Measurements from ENCODE around the gene YTHDF2.
"Not testable (repeated sequence)": the region's sequence is repeated elsewhere in the genome, so short reads cannot be mapped to it uniquely, and the experiment has no call there.

YTHDF2 gene

DNA sequence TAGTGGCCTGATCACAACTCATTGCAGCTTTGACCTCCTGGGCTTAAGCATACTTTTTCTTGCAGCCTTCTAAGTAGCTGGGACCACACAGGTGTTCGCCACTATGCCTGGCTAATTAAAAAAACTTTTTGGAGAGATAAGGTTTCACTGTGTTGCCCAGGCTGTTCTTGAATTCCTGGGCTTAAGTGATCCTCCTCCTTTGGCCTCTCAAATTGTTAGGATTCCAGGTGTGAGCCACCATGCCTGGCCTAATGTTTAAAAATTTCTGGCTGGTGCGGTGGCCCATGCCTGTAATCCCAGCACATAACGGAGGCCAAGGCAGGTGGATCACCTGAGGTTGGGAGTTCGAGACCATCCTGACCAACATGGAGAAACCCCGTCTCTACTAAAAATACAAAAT is 24.4 kb downstream of the YTHDF2 start:
- no peak for DNase-seq

DNA sequence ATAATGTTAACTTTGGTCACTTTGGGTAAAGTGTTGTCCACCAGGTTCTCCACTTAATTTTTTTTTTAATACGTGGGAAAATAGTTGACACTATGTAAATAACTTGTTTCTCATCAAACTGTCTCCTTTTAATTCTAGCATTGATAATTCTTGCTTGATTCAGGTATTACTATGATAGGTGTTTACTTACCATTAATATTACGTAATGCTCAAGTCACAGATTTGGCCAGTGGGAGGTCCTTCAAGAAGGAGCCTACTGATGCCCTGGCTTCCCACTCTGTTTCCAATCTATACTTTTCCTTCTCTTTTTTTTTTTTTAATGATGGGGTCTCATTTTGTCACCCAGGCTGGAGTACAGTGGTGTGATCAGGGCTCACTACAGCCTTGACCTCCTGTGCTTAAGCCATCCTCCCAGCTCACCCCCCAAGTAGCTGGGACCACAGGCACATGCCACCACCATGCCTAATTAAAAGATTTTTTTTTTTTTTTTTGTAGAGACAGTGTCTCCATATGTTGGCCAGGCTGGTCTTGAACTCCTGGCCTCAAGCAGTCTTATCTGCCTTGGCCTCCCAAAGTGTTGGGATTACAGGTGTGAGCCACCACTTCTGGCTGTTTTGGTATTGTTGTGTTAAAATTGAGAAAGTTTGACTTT is 29.9 kb downstream of the YTHDF2 start:
- DNase-seq, result no peak

DNA sequence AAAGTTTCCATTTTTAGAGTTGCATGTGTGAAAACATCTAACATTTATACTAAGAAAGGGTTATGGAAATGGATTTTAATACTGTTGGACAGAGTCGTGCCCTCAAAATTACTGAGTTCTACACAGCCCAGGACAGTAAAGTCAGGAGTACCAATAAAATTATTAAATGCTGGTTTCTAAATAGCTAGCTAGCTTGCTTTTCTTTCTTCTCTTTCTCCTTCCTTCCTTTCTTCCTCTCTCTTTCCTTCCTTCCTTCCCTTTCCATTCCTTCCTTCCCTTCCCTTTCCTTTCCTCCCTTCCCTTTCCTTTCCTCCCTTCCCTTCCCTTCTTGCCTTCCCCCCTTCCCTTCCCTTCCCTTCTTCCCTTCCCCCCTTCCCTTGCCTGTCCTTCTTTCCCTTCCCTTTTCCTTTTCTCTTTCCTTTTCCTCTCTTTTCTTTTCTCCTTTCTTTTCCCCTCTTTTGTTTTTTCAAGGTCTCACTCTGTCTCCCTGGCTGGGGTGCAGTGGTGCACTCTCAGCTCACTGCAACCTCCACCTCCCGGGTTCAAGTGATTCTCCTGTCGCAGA is 33.9 kb downstream of the YTHDF2 start:
- DNase-seq, result no peak

DNA sequence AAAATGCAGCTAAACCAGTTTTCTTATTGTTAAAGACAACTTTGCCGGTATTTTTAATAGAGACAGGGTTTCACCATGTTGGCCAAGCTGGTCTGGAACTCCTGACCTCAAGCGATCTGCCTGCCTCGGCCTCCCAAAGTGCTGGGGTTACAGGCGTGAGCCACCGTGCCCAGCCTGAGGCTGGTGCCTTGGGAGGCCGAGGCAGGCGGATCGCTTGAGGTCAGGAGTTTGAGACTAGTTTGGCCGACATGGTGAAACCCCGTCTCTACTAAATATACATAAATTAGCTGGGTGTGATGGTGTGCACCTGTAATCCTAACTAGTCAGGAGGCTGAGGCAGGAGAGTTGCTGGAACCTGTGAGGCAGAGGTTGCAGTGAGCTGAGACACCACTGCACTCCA is 35.2 kb downstream of the YTHDF2 start:
- DNase-seq, result not testable (repeated sequence)

DNA sequence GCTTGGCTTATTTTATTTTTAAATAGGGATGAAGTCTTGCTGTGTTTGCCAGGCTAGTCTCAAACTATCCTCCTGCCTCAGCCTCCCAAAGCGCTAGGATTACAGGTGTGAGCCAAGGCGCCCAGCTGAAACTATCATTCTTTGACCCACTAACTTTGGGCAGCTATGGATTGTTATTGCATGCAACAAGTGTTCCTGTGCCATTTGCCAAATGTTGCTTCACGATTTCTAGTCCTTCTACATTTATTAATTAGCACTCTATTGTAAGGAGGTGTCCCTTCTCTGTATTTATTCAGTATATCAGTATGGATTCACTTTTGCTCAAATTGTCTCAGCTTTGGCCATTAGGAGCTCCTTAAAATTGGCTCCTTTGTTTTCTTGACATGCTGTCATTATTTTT is 36.4 kb downstream of the YTHDF2 start:
- DNase-seq, result no peak

DNA sequence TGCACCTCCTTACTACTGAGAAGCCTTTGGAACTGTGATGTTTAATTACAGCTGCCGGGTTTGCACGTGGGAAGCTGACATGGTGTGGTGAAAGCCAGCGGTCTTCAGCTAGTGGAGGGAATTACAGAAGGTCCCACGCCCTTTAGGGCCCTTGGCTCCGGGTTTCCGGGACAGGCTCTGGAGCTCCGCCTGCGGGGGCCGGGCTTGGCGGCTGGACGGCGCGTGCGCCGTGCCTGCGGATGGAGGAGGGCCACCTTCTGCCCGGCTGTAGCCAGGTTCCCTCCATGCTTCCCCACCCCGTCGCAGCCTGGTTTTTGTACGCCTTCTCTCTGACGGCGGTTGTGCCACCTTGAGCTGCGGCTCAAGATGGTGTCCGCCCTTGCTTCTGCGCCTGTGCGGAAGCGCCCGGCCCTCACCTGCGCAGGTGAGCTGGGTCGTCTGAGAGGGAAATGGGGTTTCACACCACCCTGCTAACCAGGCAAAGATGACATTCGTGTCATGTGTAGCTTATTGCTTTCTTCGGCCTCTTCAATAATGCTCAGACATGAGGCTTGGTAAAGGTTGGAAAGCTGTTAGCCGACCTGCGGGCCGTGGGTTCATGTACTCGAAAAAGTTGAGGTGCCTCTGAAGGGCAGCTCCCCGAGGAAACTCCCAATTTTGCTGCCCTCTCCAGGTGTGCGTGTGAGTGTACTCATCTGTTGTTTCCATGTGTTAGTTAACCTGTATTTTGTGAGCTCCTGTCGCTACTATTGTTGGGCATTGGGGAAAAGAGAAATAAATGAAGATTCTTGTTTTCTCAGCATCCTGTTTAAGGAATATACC is 38.6 kb downstream of the YTHDF2 start:
- peak; percentile 85 for DNase-seq

DNA sequence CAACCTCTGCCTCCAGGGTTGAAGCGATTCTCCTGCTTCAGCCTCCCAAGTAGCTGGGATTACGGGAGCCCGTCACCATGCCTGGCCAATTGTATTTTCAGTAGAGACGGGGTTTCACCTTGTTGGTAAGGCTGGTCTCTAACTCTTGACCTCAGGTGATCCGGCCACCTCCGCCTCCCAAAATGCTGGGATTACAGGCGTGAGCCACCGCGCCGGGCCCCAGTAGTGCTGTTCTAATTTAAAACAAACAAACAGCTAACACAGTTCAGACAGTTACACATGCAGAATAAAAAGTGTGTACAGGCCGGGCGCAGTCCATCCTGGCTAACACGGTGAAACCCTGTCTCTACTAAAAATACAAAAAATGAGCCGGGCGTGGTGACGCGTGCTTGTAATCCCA is 39.6 kb downstream of the YTHDF2 start:
- DNase-seq, result no peak

DNA sequence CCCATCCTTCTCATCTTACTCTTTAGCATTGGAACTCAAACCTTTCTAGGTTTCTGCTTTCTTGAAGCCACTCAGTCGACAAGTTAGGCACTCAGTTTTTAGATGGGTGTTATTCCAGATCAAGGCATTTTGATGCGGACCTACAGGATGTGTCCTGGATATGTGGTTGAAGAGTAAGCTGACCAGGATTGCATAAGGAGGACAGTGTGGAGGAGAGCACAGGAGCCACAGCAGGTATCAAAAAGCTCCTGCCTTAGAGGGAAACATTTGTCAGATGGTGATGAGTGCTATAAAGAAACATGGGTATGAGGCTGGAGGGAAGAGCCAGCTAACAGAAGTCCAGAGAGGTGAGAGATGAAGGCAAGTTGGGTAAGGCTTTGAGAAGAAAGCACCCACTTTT is 41.3 kb downstream of the YTHDF2 start:
- DNase-seq, result no peak

DNA sequence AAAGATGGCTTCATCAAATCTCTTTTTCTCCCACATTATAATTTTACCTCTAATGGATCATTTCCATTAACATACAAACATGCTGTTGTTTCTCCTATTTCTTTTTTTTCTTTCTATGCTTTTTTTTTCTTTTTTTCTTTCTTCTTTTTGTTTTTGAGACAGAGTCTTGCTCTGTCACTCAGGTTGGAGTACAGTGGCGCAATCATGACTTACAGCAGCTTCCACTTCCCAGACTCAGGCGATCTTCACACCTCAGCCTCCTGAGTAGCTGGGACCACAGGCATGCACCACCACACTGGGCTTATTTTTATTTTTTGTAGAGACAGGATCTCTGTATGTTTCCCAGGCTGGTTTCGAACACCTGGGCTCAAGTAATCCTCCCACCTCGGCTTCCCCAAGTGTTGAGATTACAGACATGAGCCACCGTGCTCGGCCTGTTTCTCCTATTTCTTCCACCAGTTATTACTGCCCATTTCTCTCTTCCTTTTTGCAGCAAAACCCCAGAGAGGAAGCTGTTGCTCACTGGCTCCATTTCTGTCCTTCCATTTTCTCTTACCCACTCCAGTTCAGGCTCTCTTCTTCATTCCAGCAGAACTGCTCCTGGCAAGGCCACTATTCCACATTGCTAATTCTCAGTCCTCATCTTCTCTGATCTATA is 43.1 kb downstream of the YTHDF2 start:
- DNase-seq, result no peak

DNA sequence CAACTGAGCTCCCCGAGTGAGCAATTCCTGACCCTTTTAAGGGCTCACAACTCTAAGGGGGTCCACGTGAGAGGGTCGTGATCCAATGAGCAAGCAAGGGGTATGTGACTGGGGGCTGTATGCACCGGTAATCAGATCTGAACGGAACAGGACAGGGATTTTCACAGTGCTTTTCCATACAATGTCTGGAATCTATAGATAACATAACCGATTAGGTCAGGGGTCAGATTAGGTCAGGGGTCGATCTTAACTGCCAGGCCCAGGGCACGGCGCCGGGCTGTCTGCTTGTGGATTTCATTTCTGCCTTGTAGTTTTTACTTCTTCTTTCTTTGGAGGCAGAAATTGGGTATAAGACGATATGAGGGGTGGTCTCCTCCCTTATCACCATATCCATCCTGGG is 44.6 kb downstream of the YTHDF2 start:
- no peak for DNase-seq

DNA sequence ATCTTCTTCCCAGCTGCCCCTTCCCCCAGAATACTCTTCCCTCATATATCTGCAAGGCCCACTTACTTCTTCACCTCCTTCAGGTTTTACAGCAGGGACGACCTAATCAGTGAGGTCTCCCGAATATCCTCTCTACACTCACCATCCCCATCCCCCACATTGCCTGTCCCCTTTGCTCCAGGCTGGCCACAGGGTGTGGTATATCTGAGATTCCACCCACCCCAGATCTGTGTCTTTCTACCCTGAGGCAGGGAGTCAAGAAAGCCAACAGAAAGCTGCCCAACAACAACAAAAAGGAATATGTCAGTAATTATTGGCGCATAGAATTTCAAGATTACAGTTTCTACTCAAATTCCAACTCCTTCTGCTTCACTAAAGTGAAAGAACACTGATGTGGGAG is 45.3 kb downstream of the YTHDF2 start:
- DNase-seq, result no peak

DNA sequence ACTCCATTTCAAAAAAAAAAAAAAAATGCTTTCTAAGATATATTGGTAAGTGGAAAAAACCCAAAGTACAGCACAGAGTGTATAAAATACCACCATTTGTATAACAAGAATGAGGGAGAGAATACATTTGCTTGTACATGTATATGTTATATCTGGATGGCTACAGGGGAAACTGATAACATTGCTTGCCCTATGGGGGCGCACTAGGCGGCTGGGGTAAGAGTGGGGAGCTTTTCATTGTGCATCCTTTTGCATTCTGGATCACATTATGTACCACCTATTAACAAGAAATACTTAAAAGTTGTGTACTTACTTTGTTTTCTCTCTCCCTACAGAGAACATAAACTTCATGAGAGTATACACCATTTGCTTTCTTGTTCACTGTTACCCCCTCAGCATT is 46.6 kb downstream of the YTHDF2 start:
- no peak for DNase-seq

DNA sequence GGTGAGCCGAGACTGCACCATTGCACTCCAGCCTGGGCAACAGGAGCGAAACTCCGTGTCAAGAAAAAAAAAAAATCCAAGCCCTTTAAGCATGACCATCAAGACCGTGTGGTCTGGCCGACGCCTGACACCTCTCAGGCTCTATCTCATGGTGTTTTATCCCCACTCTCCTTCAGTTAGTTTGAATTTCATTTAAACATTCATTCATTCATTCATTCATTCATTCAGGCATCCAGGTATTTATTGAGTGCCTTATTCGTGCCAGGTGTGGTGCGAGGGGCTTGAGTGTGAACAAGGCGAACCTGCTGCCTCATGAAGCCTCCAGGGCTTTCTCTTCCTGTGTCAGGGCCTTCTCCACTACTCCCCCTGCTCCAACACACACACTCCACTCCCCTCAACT is 52.7 kb downstream of the YTHDF2 start:
- no peak for DNase-seq

DNA sequence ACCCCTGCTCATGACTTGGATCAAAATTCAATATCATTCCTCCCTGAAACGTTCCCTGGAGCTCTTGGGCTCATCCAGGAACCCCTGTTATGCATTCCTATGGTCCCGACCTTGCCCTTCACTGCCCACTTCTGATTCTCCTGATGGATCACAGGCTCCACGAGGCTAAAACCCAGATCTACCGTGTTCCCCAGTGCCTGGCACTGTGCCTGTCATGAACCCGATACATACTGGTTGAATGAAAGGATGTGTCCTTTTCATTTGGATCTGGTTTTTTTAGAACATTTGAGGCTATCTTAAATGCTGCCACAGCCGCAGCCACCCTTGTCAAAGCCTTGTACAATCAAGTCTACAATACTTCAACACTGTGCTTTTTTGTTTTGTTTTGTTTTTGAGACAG is 53.1 kb downstream of the YTHDF2 start:
- no peak for DNase-seq

DNA sequence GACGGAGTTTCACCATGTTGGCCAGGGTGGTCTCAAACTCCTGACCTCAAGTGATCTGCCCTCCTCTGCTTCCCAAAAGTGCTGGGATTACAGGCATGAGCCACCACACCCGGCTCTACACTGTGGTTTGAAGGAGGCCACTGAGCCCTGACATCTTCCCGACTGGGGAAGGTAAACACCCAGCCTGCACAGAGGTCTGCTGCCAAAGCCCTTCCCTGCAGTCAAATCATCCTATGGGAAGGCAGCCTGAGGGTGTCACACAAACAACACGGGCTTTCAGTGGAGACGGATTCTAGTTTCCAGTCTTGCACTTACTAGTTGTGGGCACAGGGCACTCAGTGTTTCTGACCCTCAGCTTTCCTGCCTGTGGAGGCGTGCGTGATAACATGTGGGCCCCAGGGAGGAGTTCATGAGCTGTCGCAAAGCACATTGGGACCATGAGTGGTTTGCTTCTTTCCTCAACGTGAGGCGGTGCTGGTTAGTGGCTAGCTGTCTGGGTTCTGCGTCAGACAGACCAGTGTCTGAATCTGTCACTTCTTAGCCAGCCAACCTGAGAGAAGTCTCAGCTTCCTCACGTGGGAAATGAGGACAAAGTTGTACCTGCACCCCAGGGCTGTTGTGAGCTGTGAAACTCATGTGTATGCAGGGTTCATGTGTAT is 53.8 kb downstream of the YTHDF2 start:
- no peak for DNase-seq

DNA sequence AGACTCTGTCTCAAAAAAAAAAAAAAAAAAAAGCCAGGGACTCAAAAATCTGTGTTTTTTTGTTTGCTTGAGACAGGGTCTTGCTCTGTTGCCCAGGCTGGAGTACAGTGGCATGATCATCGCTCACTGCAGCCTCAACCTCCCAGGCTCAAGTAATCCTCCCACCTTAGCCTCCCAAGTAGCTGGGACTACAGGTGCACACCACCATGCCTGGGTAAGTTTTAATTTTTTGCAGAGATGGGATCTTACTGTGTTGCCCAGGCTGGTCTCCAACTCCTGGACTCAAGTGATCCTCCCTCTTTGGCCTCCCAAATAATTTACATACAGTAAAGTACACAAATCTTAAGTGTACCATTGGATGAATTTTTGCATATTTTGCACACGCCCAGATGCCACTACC is 55.2 kb downstream of the YTHDF2 start:
- not testable (repeated sequence) for DNase-seq

DNA sequence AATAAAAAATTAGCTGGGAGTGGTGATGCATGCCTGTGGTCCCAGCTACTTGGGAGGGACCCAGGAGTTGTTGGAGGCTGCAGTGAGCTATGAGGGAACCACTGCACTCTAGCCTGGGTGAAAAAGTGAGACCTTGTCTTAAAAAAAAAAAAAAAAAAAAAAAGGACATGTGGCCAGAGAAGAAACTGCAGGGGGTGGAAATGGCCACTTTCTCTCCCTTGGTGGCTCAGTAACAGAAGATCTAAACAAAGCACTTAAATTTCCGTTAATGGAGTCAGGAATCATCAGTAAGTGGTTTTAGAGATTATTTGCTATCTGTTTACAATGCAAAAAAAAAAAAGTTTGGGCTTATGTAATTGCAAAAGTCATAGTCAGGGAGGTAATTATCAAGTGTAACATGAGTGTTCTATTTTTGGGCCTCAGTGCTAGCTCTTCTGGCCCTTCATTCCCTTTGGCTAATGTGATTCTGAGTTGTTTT is 55.9 kb downstream of the YTHDF2 start:
- no peak for DNase-seq

DNA sequence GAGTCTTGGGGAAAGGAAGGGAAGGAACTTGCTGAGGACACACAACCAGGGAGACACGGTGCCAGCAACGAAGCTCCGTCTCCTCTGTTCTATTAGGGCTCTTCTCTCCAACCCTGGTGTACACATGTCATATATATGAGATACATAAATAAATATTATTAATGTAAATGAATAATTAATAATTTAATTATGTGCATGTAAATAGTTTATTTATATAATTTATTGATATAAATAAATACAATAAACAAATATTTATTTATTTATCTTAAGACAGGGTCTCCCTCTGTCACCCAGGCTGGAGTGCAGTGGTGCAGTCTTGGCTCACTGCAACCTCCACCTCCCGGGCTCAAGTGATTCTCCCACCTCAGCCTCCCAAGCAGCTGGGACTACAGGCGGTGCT is 57.8 kb downstream of the YTHDF2 start:
- not testable (repeated sequence) for DNase-seq

DNA sequence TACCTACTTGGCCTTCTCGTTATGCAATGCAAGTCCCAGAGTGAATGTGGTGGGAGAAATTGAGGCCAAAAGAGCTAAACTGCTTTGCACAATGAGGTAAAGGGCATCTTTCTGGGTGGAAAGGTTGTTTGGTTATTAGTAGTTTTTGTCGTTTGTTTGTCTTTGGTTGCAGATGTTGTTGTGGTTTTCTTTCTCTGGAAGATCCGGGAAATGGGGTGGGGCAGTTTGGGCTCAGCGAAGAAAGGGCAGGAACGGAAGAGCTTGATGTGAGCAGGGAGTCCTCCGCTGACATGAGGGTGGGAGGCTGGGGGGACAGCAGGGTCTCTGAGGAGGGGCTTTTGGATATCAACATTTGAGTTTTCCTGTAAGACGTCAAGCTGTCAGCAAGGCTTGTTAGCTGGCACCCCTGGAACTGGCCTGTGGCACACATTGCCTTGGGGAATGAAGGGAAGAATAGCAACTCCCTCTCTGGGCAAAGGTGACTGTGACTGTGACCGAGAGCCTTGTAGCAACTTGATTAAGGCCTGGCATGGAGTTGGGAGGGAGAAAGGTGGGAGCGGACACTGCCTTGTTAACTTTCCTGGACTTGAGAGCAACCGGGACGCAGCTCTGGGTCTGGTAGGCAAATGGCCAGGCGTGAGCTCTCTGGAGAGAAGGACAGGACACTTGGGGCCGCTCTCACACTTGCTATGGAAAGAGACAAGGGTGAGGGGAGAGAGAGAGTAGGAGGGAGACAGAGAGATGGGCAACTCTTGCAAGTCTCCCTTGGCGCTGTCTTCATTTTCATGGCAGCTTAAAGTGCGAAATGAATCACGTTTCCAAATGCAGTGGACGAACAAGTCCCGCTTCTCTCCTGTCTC is 59.8 kb downstream of the YTHDF2 start:
- DNase-seq, result no peak

DNA sequence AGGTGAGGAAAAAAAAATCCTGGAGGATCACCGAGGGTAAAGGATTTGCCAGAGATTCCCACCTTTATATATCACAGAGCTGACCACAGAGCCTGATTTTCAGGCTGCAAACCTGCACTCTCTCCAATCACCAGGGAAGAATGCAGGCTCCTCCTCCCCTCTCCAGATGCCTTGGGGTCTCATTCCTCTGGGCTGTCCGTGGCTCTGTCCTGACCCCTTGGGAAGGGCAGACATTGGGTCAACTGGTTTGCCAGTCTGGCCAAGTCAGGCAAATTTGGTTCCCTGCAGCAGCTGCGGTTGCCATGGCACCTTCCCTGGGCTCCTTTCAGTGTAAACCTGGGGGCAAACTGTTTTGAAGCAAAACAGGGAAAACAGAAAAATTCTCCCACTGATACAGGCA is 63.6 kb downstream of the YTHDF2 start:
- DNase-seq, result no peak

DNA sequence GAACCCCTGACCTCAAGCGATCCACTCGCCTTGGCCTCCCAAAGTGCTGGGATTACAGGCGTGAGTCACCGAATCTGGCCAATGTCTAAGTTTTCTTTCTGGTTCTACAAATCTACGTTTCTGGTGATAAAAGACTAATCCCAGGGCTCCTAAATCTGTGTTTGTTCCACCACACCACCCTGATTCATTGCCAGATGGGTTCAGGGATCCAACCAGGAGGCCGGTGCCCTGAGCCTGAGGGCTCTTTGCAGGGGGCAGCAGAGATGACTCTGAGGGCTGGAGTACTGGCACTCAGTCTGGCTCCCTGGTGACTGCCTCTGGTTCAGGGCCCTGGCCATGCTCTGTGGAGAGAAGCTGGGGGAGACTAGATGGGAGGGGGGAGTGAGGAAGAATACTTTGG is 64.7 kb downstream of the YTHDF2 start:
- DNase-seq, result no peak

DNA sequence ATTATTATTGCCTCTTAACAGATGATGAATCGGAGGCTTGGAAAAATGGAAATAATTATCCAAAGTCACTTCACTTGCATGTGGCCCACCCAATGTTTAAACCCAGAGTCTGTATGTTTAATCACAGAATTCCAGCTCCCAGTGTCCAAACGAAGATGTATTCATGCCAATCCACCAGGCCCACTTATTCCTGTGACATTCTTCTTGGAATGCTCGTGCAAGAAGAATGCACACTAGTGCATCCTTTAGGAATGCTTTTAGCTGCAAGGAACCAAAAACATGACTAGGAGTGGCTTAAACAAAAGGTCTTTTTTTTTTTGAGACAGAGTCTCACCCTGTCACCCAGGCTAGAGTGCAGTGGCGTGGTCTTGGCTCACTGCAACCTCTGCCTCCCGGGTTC is 66.3 kb downstream of the YTHDF2 start:
- no peak for DNase-seq
